Measurements from ENCODE around the gene COMMD8.

DNA sequence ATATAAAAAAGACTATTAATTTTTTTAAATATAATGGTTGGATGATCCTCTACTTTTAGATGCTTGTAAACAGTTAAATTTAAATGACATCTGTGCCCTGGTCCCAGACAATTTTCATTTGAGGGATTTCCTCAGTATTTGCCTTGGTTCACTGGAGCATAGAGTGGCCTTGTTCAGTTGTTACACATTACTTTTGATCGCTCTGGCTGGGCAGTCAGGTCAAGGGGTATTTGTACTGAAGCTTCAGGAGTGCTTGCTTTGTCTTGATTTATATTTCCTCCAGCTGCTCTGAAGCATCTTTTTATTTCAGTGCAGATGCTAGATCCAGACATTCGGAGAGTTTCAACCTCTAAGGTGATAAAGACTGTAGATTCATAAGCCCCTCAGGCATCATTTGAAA, 50.0 kb downstream of the COMMD8 start:
- TF ChIP-seq KDM1A (IDR thresholded peaks at IDR 0.05; ENCODE audit: low read depth) (no peak), POLR2AphosphoS2 (conservative IDR thresholded peaks at IDR 0.05; ENCODE audit: low read length) (no peak), POLR2A (IDR thresholded peaks at IDR 0.05; ENCODE audit: low read length) (no peak), JUNB (IDR thresholded peaks at IDR 0.05) (no peak), RAD21 (conservative IDR thresholded peaks at IDR 0.05 in 1 of 2, IDR thresholded peaks at IDR 0.05 in 1 of 2) (no peak)
- TF ChIP-seq, protein P1, sequence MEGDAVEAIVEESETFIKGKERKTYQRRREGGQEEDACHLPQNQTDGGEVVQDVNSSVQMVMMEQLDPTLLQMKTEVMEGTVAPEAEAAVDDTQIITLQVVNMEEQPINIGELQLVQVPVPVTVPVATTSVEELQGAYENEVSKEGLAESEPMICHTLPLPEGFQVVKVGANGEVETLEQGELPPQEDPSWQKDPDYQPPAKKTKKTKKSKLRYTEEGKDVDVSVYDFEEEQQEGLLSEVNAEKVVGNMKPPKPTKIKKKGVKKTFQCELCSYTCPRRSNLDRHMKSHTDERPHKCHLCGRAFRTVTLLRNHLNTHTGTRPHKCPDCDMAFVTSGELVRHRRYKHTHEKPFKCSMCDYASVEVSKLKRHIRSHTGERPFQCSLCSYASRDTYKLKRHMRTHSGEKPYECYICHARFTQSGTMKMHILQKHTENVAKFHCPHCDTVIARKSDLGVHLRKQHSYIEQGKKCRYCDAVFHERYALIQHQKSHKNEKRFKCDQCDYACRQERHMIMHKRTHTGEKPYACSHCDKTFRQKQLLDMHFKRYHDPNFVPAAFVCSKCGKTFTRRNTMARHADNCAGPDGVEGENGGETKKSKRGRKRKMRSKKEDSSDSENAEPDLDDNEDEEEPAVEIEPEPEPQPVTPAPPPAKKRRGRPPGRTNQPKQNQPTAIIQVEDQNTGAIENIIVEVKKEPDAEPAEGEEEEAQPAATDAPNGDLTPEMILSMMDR (IDR thresholded peaks at IDR 0.05) = no peak
- TF ChIP-seq, protein P2, sequence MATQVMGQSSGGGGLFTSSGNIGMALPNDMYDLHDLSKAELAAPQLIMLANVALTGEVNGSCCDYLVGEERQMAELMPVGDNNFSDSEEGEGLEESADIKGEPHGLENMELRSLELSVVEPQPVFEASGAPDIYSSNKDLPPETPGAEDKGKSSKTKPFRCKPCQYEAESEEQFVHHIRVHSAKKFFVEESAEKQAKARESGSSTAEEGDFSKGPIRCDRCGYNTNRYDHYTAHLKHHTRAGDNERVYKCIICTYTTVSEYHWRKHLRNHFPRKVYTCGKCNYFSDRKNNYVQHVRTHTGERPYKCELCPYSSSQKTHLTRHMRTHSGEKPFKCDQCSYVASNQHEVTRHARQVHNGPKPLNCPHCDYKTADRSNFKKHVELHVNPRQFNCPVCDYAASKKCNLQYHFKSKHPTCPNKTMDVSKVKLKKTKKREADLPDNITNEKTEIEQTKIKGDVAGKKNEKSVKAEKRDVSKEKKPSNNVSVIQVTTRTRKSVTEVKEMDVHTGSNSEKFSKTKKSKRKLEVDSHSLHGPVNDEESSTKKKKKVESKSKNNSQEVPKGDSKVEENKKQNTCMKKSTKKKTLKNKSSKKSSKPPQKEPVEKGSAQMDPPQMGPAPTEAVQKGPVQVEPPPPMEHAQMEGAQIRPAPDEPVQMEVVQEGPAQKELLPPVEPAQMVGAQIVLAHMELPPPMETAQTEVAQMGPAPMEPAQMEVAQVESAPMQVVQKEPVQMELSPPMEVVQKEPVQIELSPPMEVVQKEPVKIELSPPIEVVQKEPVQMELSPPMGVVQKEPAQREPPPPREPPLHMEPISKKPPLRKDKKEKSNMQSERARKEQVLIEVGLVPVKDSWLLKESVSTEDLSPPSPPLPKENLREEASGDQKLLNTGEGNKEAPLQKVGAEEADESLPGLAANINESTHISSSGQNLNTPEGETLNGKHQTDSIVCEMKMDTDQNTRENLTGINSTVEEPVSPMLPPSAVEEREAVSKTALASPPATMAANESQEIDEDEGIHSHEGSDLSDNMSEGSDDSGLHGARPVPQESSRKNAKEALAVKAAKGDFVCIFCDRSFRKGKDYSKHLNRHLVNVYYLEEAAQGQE (IDR thresholded peaks at IDR 0.05) = no peak

Data from A549 (cell line).